UCSD-AML1 (cell line): ENCODE results near the gene PITPNM1.
A peak's percentile ranks its signal among the peaks of the same experiment; 100 is the strongest.
"Not testable (repeated sequence)": the region's sequence is repeated elsewhere in the genome, so short reads cannot be mapped to it uniquely, and the experiment has no call there.

ENCODE experiments used
- DNase-seq: peaks from one replicate; lab custom pipeline; 2025; ENCODE audit not compliant: unreplicated experiment; lab: John Stamatoyannopoulos, UW

PITPNM1 gene

DNA sequence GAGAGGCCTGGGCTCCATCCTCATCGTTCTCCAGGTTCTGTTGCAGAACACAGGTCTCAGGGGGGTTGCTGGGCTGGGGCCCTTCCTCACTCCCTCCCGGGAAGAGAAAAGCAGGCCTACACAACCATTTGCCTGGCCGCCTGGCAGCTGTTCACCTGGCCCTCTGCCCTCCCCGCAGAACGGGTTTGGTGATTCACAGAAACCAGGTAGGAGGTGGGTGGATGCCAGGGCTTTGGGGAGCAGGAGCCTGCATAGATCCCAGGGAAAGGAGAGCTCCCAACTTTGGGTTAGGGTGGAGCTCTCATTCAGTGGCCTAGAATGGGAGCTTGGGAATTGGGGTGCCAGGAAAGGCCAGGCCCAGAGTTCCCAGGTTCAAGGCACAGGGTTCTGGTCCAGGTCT is 37.1 kb downstream of the PITPNM1 start:
- DNase-seq: no peak

DNA sequence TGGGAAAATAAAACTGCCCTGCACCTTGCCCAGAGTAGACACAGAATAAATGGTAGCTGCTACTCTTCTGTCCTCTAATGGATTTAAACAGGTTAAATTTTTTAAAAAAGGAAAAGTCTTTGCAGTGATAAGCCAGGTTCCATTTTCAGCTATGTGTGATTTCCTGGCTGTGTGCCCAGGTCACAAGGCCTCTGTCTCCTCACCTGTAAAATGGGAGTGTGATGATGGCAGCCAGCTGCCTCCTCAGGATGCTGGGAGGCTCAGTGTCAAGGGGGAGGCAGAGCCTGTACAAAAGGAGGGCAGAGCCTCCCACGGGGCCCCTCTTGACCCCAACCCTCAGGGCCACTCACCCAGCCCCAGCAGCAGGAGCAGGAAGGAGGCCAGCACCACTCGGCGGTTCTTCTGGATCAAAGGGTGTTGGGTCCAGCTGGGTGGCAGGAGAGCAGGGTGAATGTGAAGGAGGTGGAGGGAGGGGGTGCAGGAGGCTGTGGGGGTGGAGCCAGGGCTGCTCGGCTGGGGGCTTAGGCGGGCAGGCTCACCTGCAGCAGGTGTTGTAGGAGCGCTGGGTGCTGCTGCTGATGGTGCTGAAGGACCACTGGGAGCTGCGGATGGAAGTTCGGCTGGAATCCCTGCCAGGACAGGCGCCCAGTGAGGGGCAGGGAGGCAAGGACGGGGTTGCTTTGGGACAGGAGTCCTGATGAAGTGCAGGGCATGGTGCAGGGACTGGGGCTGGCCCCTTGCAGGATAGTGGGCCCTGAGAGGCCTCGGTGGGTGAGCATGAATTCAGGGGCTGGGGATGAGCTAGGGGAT is 38.0 kb downstream of the PITPNM1 start:
- no peak for DNase-seq

DNA sequence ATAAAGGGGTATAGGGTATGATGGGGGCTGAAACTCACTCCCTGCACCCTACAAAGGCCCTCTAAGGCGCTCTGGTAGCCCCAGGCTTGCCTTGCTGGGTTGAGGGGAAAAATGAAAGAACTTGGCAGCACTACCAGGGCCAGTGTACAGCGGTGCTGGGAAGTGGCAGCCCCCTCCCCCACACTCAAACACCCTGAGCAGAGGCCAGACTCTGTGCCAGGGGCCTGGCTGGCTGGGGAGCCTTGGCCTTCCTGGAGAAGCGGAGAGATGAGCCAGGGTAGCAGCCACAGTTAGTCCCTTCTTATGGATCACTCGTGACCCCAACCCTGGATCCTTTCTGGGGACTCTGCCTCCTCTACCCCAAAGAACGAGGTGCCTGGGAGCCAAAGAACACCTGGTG is 38.8 kb downstream of the PITPNM1 start:
- no peak for DNase-seq

DNA sequence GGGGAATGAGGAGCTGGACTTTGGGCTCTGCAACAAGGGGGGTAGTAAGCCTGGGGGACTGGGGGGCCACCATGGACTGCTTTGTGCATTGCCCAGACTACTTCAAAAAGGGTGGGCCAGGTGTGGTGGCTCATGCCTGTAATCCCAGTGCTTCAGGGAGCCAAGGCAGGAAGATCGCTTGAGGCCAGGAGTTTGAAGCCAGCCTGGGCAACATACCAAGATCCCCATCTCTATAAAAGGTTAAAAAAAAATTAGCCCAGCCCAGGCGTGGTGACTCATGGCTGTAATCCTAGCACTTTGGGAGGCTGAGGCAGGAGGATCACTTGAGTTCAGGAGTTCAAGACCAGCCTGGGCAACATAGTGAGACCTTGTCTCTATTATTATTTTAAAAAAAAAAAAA is 39.6 kb downstream of the PITPNM1 start:
- DNase-seq: not testable (repeated sequence)

DNA sequence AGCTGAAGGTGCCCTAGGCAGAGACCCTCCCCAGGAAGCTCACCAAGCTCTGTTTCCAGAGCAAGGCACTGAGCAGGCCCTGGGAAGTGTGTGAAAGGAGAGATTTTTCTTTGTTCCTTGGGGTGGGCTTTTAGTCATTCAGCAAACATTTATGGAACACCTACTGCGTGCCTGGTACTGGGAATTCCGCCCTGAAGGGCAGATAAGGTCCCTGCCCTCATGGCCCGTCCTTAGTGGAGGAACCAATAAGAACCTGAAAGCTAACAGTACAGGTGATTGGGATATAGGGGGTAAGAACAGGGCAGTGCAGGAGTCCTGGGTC is 40.0 kb downstream of the PITPNM1 start:
- DNase-seq: no peak

DNA sequence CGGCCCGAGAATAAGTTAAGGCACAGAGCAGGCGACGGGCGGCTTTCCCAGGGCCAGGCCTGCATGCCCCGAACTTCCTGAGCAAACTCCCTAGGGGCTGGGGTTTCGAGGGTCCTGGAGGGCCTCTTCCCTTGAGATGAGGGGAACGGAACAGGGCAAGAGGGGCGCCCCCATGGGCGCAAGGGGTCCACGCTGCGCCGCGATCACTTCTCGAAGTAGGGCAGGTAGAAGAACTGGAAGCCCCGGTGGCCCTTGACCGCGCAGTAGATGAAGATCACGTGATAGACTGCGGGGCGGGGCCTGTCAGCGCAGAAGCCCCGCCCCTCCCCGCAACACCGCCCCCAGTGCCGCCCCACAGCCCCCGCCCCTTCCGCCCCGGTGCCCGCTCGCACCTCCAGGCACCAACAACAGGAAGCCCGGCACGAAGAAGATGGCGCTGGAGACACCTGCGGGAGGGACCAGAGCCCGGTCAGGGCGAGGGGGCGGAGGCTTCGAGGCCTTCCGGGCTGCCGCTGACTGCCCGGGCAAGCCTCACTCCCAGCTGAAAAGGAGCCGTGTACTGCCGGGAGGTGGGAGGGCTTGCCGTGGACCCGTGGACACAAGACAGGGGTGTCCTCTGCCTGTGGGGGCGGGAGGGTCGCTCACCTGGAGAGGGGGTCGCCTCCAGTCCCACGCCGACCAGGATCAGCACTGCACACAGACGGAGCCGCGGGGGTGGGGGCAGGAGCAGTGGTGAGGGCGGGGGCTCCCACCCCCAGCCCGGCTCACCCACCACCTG is 40.6 kb downstream of the PITPNM1 start:
- DNase-seq: peak; percentile 90

DNA sequence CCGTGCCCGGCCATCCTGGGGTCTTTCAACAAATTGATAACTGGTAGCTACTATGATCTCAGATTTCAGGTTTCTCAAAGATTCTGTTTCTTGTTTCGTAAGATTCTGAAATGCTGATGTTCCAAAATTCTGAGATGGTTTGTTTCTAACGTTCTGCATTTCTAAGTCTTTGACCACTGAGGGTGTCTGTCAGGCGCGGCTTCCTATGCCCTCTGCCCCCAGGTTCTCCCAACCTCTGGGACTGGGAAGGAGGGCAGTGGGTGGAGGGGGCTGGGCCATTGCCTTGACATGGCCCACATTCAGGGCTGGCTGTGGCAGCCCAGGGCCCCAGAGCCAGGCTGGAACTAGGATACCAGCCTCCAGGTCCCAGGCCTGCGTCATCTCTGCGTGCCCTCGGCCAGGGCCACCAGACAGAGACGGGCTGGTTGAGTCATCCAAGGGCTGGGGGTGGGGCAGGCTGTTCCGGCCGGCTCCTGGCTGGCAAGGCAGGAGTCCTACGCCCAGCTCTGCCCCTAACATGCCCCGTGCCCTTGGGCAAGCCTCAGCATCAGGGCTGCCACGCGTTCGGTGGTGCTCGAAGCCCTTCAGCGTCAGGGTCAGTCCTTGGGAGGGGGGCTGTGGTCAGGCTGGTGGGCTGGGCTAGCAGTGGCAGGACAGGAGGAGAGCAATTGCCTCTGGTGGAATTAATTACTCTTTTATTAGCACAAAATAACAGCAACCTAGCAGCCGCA is 41.3 kb downstream of the PITPNM1 start:
- DNase-seq: no peak

DNA sequence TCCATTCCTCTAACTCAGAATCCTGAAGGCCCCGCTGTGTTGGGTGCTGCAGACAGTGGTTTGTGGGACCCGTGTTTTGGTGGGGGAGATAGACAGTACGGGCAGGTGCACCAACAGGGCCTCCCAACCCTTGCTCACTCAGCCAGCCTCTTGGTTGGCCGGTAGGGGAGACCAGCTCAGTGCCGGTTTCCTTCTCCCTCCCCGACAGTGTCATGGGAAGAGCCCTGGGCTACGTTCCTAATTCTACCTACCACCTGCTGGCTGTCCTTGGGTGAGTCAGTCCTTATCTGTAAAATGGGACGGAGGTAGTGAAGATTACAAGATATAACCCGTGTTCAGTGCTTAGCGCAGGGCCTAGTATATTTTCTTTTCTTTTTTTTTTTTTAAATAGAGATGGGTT is 42.0 kb downstream of the PITPNM1 start:
- no peak for DNase-seq

DNA sequence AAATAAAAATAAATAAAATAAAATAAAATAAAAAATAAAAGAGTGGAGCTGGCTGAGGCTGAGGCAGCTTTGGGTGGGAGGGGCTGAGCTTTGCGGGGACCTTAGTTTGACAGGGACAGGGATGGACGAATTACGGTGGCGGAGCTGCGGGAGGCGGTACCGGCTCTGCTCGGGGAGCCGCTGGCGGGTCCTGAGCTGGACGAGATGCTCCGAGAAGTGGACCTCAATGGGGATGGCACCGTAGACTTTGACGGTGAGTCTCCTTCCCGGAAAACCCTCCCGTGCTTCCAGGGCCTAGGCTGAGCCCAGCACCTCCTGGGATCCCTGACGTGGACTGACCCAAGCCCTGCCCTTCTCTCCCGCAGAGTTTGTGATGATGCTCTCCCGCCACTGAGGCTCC is 46.9 kb downstream of the PITPNM1 start:
- no peak for DNase-seq

DNA sequence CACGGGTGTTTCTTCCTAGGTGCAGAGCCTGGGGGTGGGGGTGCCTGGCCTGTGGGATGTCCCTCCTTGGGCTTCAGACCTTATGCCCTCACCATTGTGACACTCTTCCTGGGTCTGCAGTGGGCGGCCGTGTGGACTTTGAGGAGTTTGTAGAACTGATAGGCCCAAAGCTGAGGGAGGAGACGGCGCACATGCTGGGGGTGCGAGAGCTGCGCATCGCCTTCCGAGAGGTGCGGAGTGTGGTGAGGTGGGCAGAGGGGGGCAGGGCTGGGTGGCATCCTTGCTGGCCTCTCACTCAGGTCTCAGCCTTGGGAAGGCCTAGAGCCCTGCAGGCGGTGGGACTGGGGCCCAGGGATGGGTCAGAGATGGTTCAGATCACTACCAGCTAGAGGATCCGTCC is 47.7 kb downstream of the PITPNM1 start:
- DNase-seq: no peak

DNA sequence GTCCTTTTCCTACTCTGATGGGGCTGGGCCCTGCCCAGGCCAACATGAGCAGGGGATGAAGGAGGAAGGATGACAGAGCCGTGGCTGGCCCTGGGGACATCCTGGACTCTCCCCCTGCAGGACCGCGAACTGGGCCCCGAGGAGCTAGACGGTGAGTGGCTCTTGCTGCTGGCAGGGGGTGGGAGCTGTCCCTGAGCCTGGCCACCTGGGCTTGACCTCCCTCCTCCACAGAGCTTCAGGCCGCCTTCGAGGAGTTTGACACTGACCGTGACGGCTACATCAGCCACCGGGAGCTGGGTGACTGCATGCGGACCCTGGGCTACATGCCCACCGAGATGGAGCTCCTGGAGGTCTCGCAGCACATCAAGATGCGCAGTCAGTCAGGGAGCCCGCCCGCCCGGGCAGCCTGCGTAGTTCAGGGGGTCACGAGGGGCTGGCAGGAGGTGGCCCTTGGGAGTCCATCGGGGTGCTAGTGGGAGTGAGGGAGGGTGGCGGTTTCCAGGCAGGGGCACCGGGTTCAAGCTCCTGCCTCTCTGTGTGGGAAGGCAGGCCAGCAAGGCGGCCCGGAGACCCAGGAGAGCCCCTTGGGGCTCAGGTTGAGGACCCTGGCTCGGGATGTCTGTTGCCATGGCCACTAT is 49.0 kb downstream of the PITPNM1 start:
- no peak for DNase-seq

DNA sequence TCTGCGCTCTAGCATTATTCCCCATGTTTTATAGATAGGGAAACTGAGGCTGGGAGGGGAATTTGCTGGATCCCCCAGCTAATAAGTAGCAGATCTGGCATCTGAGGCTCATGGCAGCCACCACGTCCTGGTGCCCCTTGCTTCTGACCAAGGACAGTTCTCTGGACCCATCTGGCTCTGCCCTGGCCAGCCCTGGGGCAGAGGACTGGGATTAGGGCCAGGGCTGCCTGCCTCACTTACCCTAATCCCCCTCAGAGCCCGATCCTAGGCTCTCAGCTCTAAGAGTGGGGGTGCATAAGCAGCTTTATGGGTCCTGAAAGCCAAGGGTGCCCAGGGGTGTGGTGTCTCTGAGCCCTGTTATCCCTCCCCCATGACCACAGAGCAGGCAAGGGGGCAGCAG is 50.1 kb downstream of the PITPNM1 start, which contains the start of gene CABP4:
CABP4 (plus strand) TSS at position 301 of the 400 bp plus-strand sequence; CDS start at position 371, 70 bp downstream.
- DNase-seq: no peak

DNA sequence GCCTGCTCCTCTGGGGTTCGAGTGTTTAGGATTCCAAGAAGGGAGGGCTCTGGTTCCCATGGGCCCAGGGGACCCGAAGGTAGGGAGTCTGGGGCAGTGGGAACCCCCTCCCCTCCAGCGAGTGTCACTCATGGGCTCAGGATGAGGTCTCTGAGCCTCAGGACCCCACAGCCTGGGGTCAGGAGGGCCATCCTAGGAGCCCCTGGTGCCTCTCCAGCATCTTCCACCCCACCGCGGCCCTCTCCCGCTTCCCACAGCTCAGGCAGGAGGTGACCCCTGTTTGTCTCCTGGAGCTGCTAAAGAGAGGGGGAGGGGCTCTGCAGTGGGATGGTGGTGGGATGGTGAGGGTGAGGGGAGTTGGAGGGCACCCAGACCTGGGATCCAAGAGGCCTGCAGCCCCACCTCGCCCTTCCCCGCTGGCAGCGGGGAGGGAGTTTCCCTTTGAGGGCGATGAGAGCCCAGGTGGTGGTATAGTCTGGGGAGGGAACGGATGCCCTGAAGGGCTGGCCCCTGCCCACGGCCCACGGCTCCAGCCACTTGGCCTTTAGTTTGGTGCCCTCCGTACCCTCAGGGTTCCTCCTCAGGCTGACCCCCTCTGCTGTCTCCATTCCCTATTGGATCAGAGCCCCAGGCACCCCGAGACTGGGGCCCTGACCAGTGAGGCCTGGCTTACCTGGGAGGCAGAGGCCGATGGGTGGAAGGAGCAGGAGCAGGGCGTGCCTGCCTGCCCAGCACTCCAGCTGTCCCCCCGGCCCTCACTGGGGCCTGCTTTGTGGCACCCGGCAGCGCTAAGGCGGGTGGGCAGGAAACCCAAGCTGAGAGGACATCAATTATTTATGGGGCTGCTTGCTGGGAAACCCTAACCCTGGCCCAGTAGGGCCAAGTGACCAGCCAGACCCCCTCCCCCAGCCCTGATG is 51.1 kb downstream of the PITPNM1 start:
- DNase-seq: no peak

DNA sequence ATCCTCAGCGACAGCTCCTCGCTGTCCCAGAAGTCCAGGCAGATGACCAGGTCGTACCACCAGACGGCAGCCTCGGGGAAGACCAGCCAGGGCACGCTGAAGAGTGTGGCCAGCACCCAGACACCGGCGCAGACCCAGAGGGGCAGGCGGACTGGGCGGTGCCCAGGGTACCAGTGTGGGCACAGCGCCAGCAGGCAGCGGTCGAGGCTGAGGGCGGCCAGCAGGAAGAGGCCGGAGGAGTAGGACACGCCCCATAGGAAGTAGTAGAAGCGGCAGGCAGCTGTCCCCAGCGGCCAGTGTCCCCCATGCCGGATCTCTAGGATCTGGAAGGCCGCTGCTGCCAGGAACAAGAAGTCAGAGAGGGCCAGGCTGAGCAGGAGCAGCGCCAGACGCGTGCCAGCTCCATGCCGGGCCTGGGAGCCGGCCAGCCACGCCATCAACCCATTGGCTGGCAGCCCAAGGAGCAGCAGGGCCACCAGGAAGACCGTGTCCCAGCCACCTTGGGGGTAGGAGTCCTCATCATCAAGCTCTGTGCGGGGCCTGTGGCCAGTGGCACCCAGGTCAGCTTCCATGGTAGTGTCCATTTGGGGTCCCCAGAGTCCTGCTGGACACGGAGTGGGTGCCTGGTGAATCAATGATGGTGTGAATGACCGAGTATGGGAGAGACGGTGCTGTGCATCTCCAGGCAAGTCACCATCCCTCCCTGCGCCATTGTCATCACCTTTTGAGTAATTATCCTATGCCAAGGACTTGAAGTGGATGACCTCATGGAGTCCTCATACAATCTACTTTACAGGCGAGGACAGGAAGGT is 52.8 kb downstream of the PITPNM1 start, which contains the start of gene GPR152:
GPR152 (minus strand) TSS at position 589 of the 812 bp plus-strand sequence; CDS start at position 584, 5 bp downstream.
- DNase-seq: no peak

DNA sequence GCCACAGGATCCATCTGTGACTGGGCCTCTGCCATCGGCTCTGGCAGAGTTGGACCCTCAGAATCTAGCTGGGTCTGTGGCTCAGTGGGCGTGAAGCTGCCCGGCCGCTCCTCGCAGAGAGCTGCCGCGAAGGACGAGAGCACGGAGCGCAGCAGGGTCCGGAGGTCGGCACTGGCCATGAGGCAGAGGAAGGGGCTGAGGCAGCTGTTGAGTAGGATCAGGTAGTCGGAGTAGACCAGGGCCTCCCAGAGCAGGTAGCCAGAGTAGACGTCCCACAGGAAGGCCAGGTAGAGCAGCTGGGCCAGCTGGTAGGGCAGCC is 53.5 kb downstream of the PITPNM1 start:
- DNase-seq: no peak

DNA sequence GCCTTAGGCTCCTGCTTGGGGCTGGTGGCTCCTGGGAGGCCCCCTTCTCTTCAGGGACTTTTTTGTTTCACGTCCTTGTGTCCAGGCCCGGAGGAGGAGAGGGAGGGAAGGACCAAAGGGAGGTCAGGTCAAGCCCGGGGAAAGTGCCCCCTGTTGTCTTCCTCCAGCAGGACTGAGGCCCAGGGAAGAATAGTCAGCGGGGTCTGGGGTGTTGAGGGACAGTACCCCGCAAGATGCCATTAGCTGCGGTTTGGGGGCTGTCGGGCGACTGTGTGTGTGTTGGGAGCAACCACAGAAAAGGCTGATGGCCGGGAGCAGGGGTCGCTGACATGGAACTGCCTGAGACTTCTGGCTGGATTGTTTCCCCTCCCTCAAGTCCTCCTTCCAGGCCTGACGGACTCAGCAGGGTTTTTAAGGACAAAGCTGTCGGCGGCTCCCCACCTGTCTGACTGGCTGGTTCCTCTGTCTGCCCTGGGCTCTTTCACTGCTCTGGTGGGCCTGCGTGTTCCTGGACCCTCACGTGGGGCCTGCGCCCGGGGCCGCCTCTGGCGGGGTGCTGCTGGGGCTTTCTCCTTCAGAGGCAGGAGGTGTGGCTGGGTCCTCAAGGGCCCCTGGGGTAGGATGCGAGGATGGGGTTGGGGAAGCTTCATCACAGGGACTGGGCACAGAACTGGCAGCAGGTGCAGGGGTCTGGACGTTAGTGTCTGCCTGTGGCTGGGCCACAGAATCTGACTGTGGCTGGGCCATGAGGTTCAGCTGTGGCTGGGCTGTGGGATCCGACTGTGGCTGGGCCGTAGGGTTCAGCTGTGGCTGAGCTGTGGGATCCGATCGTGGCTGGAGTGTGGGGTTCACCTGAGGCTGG is 54.1 kb downstream of the PITPNM1 start:
- no peak for DNase-seq

DNA sequence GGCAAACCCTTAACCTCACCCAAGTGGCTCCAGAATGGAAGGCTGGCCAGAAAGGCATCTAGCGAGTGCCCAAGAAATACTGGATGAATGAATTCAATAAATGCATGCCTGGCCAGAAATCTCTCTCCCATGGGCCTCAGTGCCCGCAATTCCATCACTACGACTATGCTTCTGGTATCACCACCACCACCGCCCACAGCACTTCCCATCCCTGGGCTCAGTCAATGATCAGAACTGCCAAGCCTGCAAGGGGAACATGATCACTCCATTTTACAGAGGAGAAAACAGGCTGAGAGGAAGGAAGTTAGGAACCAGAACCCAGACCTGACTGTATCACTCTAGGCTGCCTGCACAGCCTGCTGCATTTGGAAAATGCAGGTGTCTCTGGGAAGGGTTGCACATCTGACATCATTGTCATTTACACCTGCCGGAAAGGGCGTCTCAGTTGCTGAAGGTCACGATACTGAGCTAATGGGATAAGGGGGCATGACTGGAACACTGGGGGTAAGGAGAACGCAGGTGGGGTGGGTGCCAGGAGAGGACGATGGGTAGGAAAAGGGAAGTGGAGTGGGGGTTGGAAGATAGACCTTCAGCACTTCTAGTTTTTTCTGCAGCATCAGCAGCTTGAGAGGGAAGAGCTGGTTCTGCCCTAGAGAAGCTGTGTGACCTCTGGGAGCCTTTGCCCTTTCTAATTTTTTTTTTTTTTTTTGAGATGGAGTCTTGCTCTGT is 55.9 kb downstream of the PITPNM1 start:
- DNase-seq: peak; percentile 42

DNA sequence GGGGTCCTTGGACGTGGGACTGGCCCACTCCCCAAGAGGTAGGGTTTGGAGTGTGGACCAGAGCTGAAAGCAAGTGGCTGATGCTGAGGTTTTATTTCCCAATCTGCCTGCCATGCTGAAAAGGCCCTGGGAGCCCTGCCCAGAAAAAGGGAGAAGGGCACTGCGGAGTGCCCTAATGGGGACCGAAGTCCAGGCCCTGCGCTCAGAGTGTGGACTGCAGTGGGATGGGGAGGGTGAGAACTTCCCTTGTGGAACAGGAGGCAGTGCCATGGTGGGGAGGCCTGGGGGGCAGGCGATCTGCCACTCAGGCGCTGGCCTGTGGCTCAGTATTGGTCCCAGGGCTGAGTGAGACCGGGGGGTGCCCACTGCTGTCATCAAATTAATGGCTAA is 56.9 kb downstream of the PITPNM1 start:
- DNase-seq: no peak
